GM04503 (cell line): ENCODE measurements around the gene HAUS8.
"Not testable (repeated sequence)": the region's sequence is repeated elsewhere in the genome, so short reads cannot be mapped to it uniquely, and the experiment has no call there.

Experiments
- DNase-seq: peaks from one replicate; pipeline ENCODE4 v3.0.0-alpha.2; 2012; ENCODE audit warnings: low read depth

The HAUS8 gene

DNA sequence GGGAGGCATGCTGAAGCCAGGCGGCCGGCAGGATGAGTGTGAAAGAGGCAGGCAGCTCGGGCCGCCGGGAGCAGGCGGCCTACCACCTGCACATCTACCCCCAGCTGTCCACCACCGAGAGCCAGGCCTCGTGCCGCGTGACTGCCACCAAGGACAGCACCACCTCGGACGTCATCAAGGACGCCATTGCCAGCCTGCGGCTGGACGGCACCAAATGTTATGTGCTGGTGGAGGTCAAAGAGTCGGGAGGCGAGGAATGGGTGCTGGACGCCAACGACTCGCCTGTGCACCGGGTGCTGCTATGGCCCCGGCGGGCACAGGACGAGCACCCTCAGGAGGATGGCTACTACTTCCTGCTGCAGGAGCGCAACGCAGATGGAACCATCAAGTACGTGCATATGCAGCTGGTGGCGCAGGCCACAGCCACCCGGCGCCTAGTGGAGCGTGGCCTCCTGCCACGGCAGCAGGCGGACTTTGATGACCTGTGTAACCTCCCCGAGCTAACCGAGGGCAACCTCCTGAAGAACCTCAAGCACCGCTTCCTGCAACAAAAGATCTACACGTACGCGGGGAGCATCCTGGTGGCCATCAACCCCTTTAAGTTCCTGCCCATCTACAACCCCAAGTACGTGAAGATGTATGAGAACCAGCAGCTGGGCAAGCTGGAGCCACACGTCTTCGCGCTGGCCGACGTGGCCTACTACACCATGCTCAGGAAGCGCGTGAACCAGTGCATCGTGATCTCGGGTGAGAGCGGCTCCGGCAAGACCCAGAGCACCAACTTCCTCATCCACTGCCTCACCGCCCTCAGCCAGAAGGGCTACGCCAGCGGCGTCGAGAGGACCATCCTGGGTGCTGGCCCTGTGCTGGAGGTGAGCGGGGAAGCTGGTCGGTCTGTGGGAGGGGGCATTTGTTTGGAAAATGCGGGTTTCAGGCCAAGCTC is 26.7 kb upstream of the HAUS8 start:
- no peak for DNase-seq

DNA sequence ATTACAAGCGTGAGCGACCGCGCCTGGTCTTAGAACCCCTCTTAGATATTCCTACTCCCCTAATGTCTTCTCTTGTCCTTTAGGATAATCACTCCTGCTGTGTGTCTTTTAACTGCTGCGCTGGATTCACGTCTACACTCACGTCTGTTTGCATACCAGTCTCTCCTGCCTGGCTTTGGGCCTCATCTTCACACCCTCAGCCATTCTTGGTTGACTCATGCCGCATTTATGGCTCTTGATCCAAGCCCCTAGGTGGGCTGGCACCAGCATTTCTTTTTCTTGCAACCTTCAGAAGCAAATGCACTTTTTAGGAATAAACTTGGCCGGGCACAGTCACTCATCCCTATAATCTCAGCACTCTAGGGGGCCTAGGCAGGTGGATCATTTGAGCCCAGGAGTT is 23.1 kb upstream of the HAUS8 start:
- no peak for DNase-seq

DNA sequence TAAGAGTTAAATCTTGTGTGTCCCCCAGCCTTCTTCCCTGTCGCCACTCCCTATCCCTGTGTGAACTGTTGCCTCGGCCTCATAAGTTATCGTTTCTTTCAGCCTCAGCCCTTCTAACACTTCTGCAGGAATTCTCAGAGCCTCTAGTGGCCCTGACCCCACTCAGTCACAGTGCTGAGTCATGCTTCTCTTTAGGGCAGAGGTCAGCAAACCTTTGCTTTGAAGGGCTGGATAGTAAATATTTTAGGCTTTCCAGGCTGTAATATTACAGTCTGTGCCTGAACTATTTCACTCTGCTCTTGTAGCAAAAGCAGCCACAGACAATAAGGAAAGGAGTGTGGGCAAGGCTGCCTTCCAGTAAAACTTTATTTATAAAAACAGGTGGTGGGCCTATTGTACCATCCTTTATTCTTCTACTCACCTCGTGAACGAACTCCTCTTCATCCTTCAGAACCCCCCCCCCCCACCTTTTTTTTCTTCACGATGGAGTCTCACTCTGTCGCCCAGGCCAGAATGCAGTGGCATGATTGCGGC is 22.4 kb upstream of the HAUS8 start:
- DNase-seq = no peak

DNA sequence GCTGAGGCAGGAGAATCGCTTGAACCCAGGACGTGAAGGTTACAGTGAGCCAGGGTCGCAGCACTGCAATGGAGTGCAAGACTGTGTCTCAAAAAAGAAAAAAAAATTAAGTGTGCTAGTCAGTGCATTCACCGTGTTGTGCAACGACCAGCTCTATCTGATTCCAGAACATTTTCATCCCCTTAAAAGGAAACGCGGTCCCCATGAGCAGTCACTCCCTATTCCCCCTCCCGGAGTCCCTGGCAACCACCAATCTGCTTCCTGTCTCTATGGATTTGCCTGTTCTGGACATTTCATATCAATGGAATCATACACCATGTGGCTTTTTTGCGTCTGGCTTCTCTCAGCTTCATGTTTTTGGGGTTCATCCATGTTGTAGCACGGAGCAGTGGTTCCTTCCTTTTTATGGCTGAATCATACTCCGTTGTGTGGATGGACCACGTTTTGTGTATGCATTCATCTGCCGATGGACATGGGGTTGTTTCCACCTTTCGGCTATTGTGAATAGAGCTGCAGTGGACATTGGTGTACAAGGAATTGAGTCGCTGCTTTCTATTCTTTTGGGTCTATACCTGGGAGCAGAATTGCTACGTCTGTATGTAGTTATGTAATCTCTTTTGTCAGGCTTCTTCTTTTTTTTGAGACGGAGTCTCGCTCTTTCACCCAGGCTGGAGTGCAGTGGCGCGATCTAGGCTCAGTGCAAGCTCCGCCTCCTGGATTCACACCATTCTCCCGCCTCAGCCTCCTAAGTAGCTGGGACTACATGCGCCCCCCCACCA is 20.1 kb upstream of the HAUS8 start:
- DNase-seq = no peak

DNA sequence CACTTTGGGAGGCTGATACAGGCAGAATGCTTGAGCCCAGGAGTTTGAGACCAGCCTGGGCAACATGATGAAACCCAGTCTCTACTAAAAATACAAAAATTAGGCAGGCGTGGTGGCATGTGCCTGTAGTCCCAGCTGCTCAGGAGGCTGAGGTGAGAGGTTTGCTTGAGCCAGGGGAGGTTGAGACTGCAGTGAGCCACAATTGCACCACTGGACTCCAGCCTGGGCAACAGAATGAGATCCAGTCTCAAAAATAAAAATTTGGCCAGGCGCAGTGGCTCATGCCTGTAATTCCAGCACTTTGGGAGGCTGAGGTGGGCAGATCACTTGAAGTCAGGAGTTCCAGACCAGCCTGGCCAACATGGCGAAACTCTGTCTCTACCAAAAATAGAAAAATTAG is 19.4 kb upstream of the HAUS8 start:
- DNase-seq = not testable (repeated sequence)

DNA sequence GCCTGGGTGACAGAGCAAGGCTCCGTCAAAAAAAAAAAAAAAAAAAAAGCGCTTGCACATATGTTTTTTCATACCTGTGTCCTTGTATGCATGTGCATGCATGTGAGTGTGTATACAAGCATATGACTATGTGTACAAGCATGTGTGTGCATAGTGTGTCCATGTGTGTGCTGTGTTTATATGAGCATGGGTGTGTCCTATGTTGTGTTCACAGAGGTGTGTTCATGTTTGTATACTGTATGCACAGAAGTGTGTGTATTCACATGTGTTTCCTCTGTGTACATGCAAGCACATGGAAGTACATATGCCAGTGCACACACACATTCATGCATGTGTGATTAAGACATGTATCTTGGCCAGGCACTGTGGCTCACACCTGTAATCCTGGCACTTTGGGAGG is 17.4 kb upstream of the HAUS8 start:
- DNase-seq = no peak

DNA sequence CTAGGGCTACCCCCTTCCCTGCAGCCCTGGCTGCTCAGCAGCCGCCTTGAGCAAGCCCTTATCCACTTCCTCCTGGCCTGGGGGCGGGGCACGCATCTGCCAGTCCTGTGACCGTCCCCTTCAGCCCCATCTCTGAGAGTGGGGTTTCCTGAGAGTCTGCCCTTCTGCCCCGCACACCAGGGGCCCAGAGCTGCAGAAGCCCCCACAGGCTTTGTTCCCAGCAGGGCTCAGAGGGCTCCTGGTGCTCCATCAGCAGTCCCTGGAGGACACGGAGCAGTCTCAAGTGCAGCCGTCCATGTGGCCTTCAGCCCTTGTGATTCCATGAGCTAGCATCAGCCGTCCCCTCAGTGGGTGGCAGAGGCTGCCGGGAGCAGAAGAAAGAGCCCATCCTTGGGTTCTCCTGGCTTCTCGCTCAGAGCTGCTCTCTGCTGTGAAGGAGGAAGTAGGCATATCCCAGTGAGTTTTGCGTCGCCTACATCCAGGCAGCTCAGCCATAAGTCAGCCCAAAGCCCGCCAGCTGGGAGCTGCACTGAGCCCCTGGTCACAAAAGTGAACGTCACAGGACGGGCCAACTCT is 16.6 kb upstream of the HAUS8 start:
- DNase-seq = no peak

DNA sequence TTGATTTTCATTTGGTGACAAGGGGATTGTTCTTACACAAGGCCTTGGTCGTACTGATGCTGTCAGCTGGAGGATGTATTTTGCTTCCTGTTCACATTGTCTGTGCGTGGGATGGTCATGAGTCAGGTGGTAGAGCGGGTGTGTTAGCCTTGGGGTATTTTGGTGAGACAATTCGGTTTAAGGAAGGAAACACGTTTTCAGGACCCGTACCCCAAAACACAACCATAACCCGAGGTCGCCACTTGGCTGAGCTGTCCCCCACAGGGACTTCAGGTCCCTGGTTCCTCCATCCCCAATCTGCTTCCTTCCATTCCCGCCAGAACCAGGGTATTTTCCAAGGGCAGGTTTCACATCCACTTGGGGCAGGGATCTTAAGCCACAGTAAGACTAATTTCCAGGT is 15.3 kb upstream of the HAUS8 start:
- no peak for DNase-seq

DNA sequence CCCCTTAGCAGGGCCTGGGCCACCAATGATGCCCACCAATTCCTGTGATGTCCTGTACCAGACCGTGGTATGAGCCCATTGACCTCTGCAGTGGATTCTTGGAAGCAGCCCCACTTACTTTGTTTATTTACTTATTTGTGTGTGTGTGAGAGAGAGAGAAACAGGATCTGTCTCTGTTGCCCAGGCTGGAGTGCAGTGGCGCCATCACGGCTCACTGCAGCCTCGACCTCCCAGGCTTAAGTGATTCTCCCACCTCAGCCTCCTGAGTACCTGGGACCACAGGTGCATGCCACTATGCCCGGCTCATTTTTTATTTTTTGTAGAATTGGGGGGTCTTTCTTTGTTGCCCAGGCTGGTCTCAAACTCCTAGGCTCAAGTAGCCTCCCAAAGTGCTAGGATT is 13.3 kb upstream of the HAUS8 start:
- DNase-seq = no peak

DNA sequence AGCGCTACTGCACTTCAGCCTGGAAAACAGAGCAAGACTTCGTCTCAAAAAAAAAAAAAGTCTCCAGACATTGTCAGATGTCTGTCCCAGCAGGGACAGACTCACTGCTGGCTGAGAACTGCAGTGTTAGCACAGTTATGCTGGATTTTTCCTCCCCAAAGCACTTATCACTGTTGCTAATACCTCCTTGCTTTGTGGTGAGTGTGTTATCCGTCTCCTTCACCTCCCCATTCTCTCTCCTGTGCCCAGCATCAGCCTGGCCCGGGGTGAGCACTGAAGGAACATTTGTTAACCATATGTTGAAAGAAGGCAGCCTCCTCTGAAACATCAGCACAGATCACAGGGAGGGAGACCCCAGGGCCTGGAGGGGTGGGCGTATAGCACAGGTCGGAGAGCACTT is 11.6 kb upstream of the HAUS8 start:
- no peak for DNase-seq

DNA sequence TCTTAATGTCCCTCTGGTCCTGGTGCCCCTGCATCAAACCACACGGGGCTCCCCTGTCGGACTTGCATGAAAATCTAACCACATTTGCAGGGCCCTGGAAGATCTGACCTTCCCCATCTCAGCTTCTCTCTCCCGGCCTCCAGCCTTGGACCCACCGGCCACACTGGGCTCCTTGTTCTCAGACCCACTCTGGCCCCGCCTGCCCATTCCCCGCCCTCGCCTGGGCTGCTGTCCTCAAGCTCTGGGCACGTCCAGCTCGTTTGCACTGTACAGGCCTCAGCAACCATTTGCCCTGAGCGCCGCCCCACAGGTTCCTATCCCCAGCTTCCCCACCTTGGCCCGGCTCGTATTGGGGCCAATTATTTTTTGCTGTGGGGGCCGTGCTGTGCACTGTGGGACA is 10.9 kb upstream of the HAUS8 start:
- DNase-seq = no peak

DNA sequence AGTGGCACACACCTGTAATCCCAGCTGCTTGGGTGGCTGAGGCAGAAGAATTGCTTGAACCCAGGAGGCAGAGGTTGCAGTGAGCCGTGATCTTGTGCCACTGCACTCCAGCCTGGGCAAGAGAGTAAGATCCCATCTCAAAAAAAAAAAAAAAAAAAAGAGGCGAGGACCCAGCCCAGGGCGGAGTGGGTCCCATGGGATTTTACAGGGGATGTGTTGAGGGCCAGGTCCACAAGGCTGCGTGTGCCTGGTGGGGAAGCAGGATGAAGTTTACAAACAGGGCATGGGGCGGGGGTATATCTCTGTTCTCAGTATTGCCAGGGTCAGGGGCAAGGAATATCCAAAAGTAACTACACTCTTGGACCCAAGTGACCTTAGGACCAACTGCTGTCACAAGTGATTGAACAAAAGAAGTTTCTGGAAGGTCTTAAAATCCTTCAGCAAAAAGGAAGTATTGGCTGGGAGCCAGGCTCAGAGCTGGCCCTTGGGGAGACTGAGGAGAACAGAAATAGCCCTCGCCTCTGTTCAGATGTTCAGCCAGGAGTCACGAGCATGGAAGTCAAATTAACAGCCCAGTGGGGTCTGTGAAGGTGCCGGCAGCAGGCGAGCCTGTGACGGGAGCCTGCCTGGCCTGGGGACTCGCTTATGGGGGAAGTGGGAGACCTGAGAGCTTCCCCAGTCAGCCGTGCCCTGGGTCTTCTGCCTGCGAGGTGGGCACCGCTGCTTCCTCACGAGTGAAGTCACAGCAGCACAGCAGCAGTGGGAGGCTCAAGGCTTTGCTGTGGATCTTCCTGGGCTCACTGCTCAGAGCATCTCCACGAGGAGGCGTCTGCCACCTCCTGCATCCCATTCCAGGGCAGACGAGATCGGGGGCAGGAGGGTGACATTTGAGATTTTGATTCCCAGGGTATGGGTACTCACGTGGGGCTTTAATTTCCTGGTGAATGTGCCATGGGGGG is 6.7 kb upstream of the HAUS8 start:
- no peak for DNase-seq

DNA sequence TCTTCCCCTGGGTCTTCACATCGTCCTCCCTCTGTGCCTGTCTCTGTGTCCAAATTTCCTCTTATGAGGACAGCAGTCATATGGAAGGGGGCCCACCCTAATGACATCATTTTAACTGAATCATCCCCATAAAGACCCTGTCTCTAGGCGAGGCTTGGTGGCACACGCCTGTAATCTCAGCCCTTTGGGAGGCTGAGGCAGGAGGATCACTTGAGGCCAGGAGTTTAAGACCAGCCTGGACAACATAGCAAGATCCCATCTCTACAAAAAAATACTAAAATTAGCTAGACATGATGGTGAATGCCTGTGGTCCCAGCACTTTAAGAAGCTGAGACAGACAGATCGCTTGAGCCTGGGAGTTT is 5.2 kb upstream of the HAUS8 start:
- DNase-seq = no peak

DNA sequence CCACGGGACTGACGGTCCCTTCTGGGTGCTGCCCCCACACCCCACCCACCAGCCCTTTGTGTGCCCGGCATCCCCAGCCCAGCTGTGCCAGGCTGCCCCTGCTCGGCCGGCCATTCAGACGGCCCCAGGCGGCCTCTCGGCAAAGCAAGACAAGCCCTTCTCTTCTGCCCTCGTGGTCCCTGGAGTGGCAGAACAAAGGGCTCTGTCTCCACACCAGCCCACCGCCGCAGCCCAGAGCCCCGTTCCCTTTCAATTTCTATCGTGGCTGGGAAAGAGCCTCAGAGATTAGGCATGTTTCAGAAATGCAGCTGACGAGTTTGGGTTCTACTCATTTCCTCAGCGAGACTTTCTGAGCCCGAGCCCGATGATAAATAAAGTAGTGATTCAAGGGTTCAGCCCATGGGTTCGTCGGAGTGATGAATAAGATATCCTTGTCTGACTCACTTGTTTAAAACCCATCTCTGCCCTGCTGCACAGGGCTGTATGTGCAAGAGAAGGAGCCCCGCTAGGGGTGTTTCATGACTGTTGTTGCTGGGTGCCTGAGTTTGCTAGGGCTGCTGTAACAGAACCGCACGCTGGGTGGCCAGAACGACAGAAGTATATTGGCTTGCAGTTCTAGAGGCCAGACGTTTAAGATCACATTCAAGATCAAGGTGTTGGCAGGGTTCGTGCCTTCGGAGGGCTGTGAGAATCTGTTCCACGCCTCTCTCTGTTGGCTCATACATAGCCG is 4.6 kb upstream of the HAUS8 start:
- DNase-seq = peak; percentile 98

DNA sequence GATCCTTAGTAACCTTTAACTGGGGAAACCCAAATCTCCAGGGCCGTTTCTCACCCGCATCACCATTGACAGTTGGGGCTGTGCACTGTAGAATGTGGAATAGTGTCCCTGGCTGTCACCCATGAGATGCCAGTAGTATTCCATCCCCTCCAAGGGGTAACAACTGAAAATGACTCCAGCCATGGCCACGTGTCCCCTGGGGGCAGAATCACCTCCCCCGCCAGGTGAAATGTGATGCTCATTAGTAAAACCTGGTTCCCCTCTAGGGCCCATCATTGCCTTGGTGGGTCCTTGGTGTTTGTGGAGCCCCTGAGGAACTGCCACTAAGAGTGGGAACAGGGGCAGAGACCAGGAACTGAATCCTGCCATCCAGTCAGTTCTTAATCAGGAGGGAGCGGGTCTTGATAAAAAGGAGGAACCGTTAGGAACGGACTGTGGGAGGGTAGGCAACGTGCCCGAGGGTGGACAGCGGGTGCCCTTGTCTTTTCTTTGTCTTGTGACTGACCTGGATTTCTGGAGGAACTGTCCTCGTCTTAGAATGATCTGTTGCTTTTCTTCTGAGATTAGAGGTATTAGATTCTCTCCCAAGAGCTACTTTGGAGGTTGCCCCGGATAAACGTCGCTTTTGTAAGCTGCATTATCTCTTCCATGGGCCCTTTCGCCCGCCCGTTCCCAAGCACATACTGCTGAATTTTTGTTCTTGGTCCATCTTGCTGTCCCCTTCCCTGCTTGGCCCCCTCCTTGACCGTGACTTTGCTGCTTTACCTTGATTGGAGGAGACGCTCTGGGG is 3.9 kb upstream of the HAUS8 start:
- no peak for DNase-seq

DNA sequence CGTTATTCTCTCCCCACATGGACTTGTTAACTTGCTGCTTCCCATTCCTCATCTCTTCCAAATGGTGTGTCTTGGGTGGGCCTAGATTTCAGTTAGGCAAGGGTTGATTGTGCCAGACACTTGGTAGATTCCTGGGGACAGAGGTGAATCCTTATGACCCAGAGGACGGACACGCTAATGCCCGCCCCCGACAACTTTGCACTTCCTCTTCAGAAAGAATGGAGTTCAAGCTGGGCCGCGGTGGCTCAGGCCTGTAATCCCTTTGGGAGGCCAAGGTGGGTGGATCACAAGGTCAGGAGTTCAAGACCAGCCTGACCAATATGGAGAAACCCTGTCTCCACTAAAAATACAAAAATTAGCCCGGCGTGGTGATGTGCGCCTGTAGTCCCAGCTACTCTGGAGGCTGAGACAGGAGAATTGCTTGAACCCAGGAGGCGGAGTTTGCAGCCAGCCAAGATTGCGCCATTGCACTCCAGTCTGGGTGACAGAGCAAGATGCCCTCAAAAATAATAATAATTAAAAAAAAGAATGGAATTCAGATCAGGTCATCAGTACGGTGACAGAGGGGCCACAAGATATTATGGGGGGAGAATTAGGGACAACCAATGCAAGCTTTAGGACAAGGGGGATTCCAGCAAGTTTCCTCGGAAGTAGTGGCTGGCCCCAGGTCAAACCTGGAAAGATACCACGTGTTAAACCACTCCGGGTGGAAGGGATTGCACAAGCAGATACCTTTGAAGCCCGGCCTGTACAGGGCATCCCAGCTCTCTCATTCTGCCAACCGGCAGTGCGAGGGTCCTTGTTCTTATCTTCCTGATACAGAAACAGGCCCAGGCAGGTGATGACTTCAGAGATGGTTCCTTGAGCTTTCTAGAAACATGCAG is 3.0 kb upstream of the HAUS8 start:
- DNase-seq = no peak

DNA sequence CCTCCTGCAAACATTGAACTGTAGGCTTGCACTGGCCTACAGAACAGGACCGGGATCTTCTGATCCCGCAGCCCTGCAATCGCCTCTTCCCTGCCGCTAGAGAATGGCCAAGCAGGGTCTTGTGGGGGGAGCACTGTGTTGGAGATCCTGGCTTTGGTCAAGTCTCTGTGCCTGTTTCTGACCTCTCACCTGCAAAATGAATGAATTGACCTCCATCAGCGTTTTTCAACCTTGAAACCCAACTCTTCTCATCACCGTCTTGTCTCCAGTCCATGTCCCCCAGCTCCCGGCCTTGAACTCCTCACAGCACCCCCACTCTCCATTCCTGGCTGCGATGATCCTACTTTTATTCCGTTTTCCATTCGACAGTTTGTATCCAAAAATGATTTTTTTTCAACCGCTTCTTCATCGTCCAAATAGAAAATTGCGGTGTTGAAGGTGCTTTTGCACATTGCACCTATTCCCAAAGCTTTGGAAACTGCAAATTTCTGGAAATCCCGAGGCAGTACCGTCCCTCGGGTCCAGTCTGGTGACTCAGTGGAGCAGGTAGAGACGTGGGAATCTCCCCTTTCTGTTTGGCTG is 2.3 kb upstream of the HAUS8 start:
- DNase-seq = no peak

DNA sequence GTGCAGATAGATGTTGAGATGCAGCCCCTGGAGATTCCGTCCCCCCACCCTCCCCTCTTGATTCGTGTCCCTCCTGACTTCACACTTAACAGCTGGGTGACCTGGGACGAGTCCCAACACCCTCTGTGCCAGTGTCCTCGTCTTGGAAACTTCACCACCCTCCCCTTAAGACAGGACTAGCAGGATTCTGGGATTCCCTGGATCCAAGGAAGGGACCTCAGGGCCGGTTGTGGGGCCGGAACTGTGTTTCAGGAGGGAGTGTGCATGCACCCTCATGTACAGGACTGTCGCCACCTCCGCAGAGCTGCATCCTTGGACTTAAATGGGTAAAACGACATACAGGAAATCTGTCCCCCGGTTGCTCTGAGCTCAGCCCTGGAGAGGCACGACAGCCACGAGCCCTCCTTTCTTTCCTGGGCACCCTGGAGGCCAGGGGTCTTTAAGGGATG is 1.3 kb upstream of the HAUS8 start:
- DNase-seq = no peak
